MM.1S (cell line): ENCODE data around the gene TMTC2.

Source experiments
- CTCF ChIP-seq: fragments of 300-600 bp; sonication (generic); IDR thresholded peaks from 2 replicates; pipeline ENCODE4 v1.5.1; 2016; ENCODE audit warnings: antibody characterized with exemption, low read length, mixed read lengths
- EZH2 ChIP-seq: fragments of 300-600 bp; sonication (generic); optimal IDR thresholded peaks from 2 replicates; pipeline ENCODE3; 2017; ENCODE audit warnings: low read depth, mild to moderate bottlenecking, antibody characterized with exemption, low read length, mixed read lengths

GRCh38 chr12:82839796-82840195, 153.1 kb downstream of the TMTC2 start:
- TF ChIP-seq CTCF: no peak
- no peak for TF ChIP-seq EZH2
